CD4-positive, alpha-beta T cell treated with Interleukin-1 beta for 1 hour (primary cell): Measurements from ENCODE around the gene DUSP10.

ENCODE experiments used
- DNase-seq, 2 donors: peaks; one replicate each; pipeline ENCODE4 v3.0.0-alpha.2; 2020 to 2022

The DUSP10 gene

GRCh38 chr1:221729771-221730330 lies 12.0 kb downstream of the DUSP10 start:
- DNase-seq, result no peak

- DNase-seq, result no peak
These were observed 13.8 kb downstream of the DUSP10 start for GRCh38 chr1:221728037-221728505.

DNA sequence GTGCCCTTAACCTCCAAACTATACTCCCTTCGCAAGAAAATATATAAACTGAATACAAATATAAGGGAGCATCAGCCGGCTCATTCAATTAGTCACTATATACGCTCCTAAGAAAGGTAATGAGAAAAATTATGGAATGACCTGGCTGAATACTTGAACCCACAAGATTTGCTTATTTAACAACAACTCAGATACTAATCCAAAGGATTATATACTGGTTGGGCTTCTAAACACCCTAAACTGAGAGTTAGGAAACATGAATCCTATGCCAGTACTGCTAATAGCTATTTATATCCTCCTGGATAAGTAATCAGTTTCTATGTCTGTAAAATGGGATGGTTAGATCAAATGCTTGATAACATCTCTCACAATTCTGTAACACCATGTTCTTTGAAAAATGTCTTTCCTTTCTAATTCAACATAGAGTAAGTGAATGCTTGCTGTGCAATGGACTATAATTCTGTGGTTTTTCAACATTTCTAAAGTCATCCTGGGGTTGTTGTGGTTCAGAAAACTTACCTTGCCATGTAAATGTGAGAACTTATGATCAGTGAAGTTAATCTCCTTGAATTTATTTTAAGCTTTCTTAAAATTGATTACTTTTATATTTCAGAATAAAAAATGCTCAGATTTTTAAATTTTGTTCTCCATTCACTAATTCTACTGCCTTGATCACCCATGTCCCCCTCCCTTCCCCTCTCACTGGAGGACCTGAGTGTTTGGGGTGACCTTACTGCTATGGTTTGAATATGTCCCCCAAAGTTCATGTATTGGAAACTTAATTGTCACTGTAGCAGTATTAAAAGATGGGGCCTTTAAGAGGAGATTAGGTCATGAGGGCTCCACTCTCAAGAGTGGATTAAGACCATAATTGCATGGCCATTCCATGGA lies 14.5 kb downstream of the DUSP10 start:
- no peak for DNase-seq

DNA sequence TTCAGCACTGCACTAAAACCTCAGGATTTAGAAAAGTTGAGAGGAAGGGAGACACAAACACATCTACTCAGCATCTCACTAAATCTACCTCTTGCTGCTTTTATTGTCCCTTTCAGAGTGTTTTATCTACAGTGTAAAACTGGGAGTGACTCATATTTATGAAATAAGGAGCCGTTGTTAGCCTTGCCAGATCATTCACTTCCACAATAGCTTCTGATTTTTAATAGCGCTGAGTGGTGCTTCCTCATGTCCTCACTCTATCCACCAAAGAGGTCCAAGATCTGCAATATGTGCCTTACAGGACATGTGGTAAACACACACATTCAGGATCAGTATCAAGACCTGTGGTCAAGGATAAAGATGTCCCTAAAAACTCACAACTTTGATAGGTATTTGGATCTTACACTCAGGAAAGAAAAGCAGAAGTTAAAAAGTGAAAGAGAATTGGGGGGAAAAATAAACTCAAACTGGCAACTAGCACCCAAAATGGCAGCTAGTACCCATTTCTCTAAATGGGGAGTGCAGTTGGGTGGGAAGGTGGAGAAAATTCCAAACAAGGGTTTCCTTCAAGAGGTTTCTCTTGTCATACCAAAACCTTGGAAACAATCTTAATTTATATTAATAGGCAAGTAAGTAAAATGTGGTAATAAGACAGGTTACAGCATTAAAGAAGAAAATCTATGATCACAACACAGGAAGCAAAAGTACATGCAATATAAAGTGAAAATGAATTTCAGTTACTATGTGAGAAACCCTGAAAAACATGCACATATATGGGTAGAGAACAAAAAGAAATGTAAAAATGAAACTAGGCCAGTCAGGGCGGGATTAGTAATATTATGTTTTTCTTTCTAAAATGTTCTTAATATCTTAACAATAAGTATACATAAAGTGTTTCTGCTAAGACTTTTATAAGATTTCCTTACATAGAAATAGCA lies 15.9 kb downstream of the DUSP10 start:
- DNase-seq, result peak in 1 of 2 donors; percentile 32

GRCh38 chr1:221724931-221725605 lies 16.8 kb downstream of the DUSP10 start:
- DNase-seq, result peak in 1 of 2 donors; percentile 47

GRCh38 chr1:221723848-221724236 lies 18.0 kb downstream of the DUSP10 start:
- DNase-seq, result no peak

DNA sequence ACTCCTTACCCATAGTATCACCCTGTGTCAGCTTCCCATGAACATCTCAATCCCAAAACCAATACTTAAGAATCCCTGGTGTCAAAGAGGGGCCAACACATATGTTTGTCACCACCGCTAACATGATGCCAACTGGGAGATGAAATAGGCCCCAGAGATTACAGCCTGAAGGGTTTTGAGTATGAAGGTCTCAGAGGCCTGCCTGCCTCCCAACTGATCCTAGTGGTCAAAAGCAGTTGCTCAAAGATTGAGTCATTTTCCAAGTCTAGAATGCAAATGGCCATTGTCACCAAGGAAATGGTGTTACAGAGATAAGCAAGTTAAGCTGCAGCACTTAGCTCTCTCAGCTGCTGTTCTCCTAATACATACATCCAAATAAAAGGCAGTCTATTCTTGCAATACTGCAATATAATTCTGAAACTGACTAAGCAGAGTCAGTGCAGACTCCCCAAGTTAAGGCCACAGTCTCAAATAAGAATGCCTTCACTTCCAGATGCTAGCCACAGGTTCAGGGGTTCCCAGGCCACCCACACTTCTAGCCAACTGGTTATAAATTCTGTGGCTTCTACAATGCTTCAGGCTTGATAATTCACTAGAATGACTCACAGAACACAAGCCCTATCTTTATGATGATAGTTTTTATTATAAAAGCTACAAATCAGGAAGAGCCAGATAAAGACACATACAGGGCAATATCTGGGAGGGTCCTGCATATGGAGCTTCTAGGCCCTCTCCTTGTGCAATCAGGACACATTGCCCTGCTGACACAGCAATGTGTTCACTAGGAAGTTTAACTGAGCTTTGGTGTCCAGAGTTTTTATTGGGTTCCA lies 18.7 kb downstream of the DUSP10 start:
- no peak for DNase-seq

DNA sequence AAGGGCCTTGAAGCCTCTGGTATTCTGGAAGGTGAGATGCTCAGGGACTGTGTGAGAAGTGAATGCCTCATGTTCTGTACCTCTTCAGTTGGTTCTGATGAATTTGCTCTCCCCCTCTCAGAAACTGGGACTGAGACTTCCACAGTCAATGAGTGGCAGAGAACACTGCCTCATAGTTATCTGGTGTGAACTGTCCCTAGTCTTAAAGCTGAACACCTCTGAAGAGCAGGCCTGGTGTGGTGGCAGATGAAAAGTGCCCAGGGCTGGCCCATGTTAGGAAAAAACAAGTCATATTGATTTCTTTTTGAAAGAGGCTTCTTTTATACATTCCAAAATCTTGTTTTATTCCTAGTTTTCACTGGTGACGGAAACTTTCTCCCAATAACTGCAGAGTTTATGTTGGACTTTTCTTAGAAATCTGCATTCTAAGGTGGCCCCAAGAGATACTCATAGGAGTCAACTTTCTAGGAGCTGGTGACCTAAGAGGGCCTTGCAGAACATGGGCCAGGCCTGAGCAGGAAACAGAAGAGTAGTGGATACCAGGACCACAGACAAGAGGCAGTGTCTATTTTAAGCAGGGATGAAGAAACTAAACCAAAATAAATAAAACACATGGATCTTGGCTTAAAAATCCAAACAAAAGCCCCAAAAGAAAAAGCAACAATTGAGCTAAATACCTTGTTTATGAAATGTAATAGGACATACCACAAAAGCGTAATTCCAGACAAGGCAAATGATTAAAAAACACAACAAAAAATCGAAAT lies 19.5 kb downstream of the DUSP10 start:
- no peak for DNase-seq

GRCh38 chr1:221720545-221720944 lies 21.3 kb downstream of the DUSP10 start:
- no peak for DNase-seq

DNA sequence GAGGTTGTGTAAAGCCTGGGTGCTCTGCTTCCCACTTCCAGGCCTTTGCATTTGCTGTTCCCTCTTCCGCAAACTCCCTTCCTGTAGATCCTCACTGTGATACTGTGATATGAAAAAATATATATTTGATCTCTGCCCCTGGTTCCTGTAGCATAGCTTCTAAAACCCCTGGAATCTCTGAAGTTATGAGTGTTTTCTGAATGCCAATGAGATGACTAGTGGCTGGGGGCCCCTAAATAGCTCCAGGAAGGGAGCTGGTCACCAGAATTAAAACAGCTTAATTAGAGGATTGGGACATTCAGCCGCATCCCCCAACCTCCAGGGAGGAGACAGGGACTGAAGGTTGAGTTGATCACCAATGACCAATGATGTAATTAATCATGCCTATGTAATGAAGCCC lies 21.9 kb downstream of the DUSP10 start:
- no peak for DNase-seq

- DNase-seq, result no peak
These were observed 22.7 kb downstream of the DUSP10 start for GRCh38 chr1:221719278-221719597.

DNA sequence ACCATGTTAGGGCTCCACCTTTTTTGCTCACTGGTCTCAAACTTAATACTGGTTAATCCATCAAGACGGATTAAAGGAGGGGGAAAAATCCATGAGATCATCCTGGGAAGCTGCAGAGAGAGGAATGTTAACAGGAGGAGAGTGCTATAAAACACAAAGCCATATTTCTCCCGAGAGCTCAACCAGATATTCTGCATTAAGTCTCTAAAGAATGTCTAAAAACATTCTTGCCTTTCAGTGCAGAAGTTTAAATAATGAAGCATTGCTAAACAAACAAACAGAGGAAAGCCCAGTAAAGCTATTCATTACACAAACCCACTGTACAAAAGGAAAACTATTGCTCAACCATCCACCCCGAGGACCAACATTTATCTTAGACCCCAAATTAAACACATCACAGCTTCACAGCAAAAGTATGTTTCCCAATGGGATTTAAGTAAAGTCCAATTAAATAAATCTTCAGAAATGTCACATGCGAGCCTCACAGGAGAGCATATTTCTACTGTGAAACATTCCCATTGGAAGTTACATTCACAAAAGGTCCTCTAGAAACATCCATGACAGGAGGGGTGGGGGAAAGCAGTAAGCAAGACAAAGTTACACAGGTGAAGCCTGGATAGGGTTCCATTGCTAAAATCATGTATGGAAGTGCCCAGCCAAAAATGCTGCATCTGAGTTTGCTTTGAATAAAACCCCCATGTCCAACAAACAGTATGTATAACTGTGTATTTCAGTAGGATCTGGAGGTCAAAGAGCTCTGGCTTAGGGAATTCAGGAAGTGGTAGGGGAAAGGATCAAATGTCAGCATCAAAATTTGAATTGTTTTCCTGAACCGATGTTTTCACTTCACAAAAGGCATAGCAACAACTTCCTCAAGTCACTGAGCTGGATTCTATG lies 23.3 kb downstream of the DUSP10 start:
- no peak for DNase-seq

DNA sequence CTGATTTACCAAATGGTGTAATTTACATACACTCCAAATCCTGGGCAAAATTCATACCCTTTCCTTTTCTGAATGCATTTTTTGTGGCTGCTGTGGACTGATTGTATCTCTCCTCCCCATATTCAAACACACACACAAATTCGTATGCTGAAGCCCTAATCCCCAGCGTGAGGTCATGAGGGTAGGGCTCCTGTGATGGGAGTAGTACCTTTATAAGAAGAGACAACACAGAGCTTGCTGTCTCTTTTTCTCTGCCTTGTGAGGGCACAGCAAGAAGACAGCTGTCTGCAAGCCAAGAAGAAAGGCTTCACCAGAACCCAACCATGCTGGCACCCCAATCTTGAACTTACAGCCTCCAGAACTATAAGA lies 24.4 kb downstream of the DUSP10 start:
- DNase-seq, result no peak

DNA sequence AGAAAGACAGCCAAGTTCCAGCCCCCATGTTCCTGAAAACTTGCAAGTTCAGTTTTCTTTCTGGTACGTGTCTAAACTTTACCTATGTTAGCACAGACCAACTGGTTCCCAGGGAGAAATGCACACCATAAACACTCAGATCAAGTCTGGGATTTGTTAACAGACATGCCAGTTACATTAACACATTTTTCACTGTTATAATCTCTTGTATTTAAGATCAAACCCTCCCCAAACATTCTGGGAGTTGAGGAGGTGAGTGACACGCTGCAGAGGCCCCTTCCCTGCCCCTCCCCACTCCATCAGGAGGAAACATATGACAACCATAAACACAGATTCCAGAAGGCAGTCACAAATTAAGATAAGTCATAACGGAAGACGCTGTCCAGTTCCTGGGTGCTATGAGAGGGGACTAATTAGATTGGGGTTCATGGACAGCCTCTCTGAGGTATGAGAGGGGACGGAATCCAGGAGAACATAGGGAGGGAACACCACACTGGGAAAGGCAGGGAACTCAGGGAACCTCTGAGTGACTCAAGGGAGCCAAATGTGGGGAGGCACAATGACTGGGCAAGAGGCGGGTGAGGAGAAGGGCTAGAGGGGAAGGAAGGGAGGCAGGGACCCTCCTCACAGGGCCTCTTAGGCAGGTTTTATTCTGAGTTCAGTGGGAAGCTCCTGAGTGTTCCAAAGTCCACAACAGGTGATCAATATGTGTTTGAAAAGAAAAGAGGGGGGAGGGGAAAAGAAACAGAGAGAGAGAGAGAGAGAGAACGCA lies 25.0 kb downstream of the DUSP10 start:
- no peak for DNase-seq

- no peak for DNase-seq
These were observed 26.3 kb downstream of the DUSP10 start for GRCh38 chr1:221715321-221716169.

GRCh38 chr1:221714227-221715152 lies 27.4 kb downstream of the DUSP10 start:
- DNase-seq, result no peak

GRCh38 chr1:221712776-221713431 lies 29.0 kb downstream of the DUSP10 start:
- DNase-seq, result peak; percentile 76 to 82
